Activated T-helper 17 cell treated with anti-CD3 and anti-CD28 coated beads, Interleukin-2, amount 50 U/mL, for 72 hours (primary cell): ENCODE measurements around the gene SGPP2. TPM values are rescaled to one million over a fixed set of nuclear protein-coding genes. Genes with fewer than 3 reads are reported as not detected.

ENCODE experiments used
- ATAC-seq: fragments of 150-1000 bp; cut with Tn5 transposase; replicated peaks from 2 replicates; pipeline ENCODE4 v1.10.0; 2021; ENCODE audit warnings: mild to moderate bottlenecking, moderate library complexity
- H3K27ac Mint-ChIP-seq: one replicate; pipeline ENCODE4 v1.8.0; 2022; ENCODE audit warnings: mixed read lengths
- H3K27me3 Mint-ChIP-seq: one replicate; pipeline ENCODE4 v1.8.0; 2022; ENCODE audit warnings: mixed read lengths
- H3K36me3 Mint-ChIP-seq: one replicate; pipeline ENCODE4 v1.8.0; 2022; ENCODE audit warnings: low read depth, mild to moderate bottlenecking, mixed read lengths
- H3K4me1 Mint-ChIP-seq: one replicate; pipeline ENCODE4 v1.8.0; 2022; ENCODE audit warnings: mixed read lengths
- H3K4me3 Mint-ChIP-seq: one replicate; pipeline ENCODE4 v1.8.0; 2022; ENCODE audit warnings: mild to moderate bottlenecking, mixed read lengths
- H3K9me3 Mint-ChIP-seq: one replicate; pipeline ENCODE4 v1.8.0; 2022; ENCODE audit warnings: mixed read lengths
- total RNA-seq, 2 donors: library from RNA; stranded (reverse); gene quantifications; one replicate each; pipeline ENCODE4 v1.2.3, GENCODE V29; 2022

Gene SGPP2
- total RNA-seq, 2 donors from 2014 or later = 3.0 to 17.0 TPM

DNA sequence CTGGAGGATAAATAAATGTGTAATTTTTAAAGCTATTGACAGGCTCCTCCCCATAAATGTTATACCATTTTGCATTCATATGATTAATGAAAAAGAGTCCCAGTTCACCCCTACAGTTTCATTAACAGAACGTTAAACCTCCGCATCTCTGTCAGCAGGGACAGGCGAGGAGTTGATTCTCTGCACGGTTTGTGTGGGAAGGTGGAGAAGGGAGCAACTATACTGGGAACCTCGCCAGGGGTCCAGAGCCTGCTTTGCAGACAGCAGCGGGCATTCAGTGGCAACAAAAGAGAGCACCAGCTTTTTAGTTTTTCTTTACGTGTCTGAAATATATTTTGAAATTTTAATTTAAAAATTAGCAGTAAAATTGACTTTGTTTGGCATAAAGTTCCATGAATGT lies 130.2 kb downstream of the SGPP2 start:
- Mint-ChIP-seq H3K4me3 (no peak overlapping the region), H3K9me3 (no peaks in the 10 kb centered on the region), H3K4me1 (no peaks in the 10 kb centered on the region), H3K36me3 (peaks cover 7% of the 10 kb centered on the region), H3K27ac (no peak overlapping the region), H3K27me3 (no peaks in the 10 kb centered on the region)
- ATAC-seq = no peak

DNA sequence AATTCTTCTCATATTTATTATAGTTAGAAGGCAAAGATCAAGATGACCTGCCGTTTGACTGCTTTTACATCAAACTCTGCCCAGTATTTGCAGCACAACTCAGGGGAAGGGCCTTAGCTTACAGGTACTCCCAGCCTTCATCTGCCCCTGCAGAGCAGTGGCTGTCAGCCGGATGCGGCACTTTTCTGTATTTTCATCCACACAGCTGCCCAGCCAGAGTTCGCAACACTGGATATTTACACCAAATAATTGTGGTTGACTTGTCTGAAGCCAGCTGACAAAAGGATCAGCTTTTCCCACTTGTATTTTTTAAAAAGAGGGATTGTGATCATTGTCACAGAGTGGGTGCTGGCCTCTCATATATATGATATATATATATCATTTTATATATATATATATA lies 136.8 kb downstream of the SGPP2 start:
- H3K27ac Mint-ChIP-seq = no peak overlapping the region
- no peaks in the 10 kb centered on the region for H3K9me3 Mint-ChIP-seq
- no peak overlapping the region for H3K4me3 Mint-ChIP-seq
- no peaks in the 10 kb centered on the region for H3K27me3 Mint-ChIP-seq
- ATAC-seq = no peak
- no peaks in the 10 kb centered on the region for H3K4me1 Mint-ChIP-seq
- peaks cover 16% of the 10 kb centered on the region for H3K36me3 Mint-ChIP-seq

DNA sequence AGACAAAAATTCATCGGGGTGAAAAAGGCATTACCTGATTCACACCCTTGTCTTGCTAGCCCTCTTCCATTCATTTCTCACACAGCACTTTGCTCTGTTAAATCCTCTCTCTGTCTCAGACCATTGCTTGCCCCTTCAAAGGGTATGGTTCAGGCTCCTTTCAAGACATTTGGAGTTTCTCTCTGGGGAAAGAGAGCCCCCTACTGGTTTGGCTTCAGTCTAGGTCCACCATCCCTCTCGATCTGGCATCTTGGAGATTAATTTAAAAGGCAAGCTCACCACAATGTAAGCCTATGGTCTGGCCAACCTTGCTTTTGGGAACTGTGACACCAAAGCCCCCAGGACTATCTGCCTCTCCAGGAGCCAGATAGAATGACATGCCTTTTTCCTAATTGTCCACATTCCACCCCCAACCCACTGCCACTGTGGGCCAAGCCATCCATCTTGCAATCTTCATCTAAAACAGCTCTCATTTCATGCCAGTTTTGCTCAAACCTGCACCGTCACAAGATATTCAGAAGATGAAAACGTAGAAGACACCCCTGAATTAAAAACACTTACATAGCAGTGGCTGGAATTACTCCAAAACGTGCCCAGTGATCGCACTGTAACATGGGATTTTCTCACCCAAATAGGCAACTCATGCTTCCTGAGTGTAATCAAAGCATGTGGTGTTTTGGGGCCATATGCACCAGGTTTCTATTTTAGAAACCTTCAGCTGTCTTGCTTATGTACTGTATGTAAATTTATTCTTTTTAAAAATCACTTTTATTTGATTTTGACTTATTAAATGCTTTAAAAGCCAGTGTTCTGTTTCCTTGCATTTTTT lies 137.7 kb downstream of the SGPP2 start:
- H3K4me1 Mint-ChIP-seq = no peaks in the 10 kb centered on the region
- H3K36me3 Mint-ChIP-seq = peaks cover 25% of the 10 kb centered on the region
- H3K27ac Mint-ChIP-seq = no peak overlapping the region
- no peak overlapping the region for H3K4me3 Mint-ChIP-seq
- H3K27me3 Mint-ChIP-seq = no peaks in the 10 kb centered on the region
- H3K9me3 Mint-ChIP-seq = no peaks in the 10 kb centered on the region
- peak; percentile 74 for ATAC-seq

- Mint-ChIP-seq H3K27ac (no peak overlapping the region), H3K36me3 (peaks cover 36% of the 10 kb centered on the region), H3K4me3 (no peak overlapping the region), H3K27me3 (no peaks in the 10 kb centered on the region), H3K4me1 (no peaks in the 10 kb centered on the region), H3K9me3 (no peaks in the 10 kb centered on the region)
- ATAC-seq = no peak
Observed at GRCh38 chr2:222563106-222563718, 138.9 kb downstream of the SGPP2 start.

DNA sequence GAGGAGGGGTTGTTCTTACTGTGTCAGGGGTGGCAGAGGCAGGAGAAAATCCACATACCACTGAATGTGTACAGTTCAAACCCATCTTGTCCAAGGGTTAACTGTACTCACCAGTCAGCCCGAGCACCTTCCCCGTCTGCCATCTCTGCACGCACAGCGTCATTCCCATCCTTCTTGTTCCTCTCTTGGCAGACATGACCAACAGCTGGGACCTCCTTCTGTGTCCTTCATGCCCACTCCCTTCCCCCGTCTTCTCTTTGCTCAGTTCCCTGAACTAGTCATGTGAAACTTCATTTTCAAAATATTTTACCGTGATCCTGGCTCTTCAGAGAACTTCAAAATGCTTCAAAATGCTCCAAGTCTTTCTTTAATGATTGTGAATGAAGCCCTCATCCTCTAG lies 139.6 kb downstream of the SGPP2 start:
- no peak for ATAC-seq
- peaks cover 34% of the 10 kb centered on the region for H3K36me3 Mint-ChIP-seq
- H3K4me1 Mint-ChIP-seq = no peaks in the 10 kb centered on the region
- H3K27me3 Mint-ChIP-seq = no peaks in the 10 kb centered on the region
- no peaks in the 10 kb centered on the region for H3K9me3 Mint-ChIP-seq
- no peak overlapping the region for H3K27ac Mint-ChIP-seq
- H3K4me3 Mint-ChIP-seq = no peak overlapping the region

- ATAC-seq = no peak
- H3K4me3 Mint-ChIP-seq = no peak overlapping the region
- H3K27me3 Mint-ChIP-seq = no peaks in the 10 kb centered on the region
- peaks cover 57% of the 10 kb centered on the region for H3K36me3 Mint-ChIP-seq
- no peaks in the 10 kb centered on the region for H3K4me1 Mint-ChIP-seq
- no peaks in the 10 kb centered on the region for H3K9me3 Mint-ChIP-seq
- H3K27ac Mint-ChIP-seq = no peak overlapping the region
Observed at GRCh38 chr2:222566229-222566628, 141.9 kb downstream of the SGPP2 start.

GRCh38 chr2:222568865-222569264 lies 144.5 kb downstream of the SGPP2 start:
- Mint-ChIP-seq H3K36me3 (peaks cover 82% of the 10 kb centered on the region), H3K4me3 (no peak overlapping the region)

GRCh38 chr2:222569826-222570225 lies 145.5 kb downstream of the SGPP2 start:
- no peak overlapping the region for H3K4me3 Mint-ChIP-seq
- H3K9me3 Mint-ChIP-seq = no peaks in the 10 kb centered on the region
- ATAC-seq = no peak
- peaks cover 91% of the 10 kb centered on the region for H3K36me3 Mint-ChIP-seq
- peaks cover 5% of the 10 kb centered on the region for H3K4me1 Mint-ChIP-seq
- H3K27ac Mint-ChIP-seq = no peak overlapping the region
- H3K27me3 Mint-ChIP-seq = no peaks in the 10 kb centered on the region

More at GRCh38 chr2:222568865-222569264, 144.5 kb downstream of the SGPP2 start:
- Mint-ChIP-seq H3K27me3 (no peaks in the 10 kb centered on the region), H3K9me3 (no peaks in the 10 kb centered on the region), H3K4me1 (no peaks in the 10 kb centered on the region), H3K27ac (no peak overlapping the region)
- no peak for ATAC-seq

- H3K36me3 Mint-ChIP-seq = peaks cover 88% of the 10 kb centered on the region
- peak overlapping the region; percentile 27 for H3K27ac Mint-ChIP-seq
- H3K9me3 Mint-ChIP-seq = no peaks in the 10 kb centered on the region
- H3K4me1 Mint-ChIP-seq = peaks cover 5% of the 10 kb centered on the region
- H3K4me3 Mint-ChIP-seq = no peak overlapping the region
- H3K27me3 Mint-ChIP-seq = no peaks in the 10 kb centered on the region
- no peak for ATAC-seq
Observed at GRCh38 chr2:222572264-222572721, 147.9 kb downstream of the SGPP2 start.

- H3K36me3 Mint-ChIP-seq = peaks cover 88% of the 10 kb centered on the region
- ATAC-seq = no peak
- peak overlapping the region; percentile 27 for H3K27ac Mint-ChIP-seq
- no peaks in the 10 kb centered on the region for H3K27me3 Mint-ChIP-seq
- no peak overlapping the region for H3K4me3 Mint-ChIP-seq
- H3K9me3 Mint-ChIP-seq = no peaks in the 10 kb centered on the region
- H3K4me1 Mint-ChIP-seq = peaks cover 5% of the 10 kb centered on the region
Observed at GRCh38 chr2:222572751-222573174, 148.4 kb downstream of the SGPP2 start.

GRCh38 chr2:222575618-222576017 lies 151.3 kb downstream of the SGPP2 start:
- ATAC-seq = no peak
- peaks cover 5% of the 10 kb centered on the region for H3K4me1 Mint-ChIP-seq
- H3K4me3 Mint-ChIP-seq = no peak overlapping the region
- H3K36me3 Mint-ChIP-seq = peaks cover 86% of the 10 kb centered on the region
- no peaks in the 10 kb centered on the region for H3K9me3 Mint-ChIP-seq
- no peak overlapping the region for H3K27ac Mint-ChIP-seq
- no peaks in the 10 kb centered on the region for H3K27me3 Mint-ChIP-seq

- ATAC-seq = no peak
- H3K4me3 Mint-ChIP-seq = no peak overlapping the region
- H3K9me3 Mint-ChIP-seq = no peaks in the 10 kb centered on the region
- H3K27ac Mint-ChIP-seq = no peak overlapping the region
- peaks cover 5% of the 10 kb centered on the region for H3K4me1 Mint-ChIP-seq
- no peaks in the 10 kb centered on the region for H3K27me3 Mint-ChIP-seq
- H3K36me3 Mint-ChIP-seq = peaks cover 84% of the 10 kb centered on the region
Observed at GRCh38 chr2:222576171-222577081, 152.1 kb downstream of the SGPP2 start.

GRCh38 chr2:222577341-222577740 lies 153.0 kb downstream of the SGPP2 start:
- Mint-ChIP-seq H3K36me3 (peaks cover 83% of the 10 kb centered on the region), H3K27me3 (no peaks in the 10 kb centered on the region), H3K27ac (no peak overlapping the region), H3K4me1 (peaks cover 11% of the 10 kb centered on the region), H3K9me3 (no peaks in the 10 kb centered on the region), H3K4me3 (no peak overlapping the region)
- no peak for ATAC-seq

DNA sequence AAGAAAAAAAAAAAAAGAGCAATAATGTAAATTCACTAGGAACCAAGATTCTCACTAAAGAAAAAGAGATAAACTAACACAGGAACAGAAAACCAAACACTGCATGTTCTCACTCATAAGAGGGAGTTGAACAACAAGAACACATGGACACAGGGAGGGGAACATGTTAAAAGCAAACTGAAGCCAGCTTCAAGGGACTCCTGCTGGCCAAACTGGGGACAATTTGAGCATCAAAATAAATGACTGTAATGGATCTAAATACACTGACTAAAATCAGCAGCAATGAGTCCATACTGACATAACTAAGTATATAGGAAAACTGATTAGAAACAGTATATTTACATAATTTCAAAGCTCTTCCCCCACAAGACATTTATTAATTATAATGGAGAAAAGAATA lies 158.6 kb downstream of the SGPP2 start:
- H3K9me3 Mint-ChIP-seq = no peaks in the 10 kb centered on the region

More for the DNA sequence above, 158.6 kb downstream of the SGPP2 start:
- peaks cover 86% of the 10 kb centered on the region for H3K36me3 Mint-ChIP-seq
- H3K4me3 Mint-ChIP-seq = no peak overlapping the region
- H3K4me1 Mint-ChIP-seq = peaks cover 16% of the 10 kb centered on the region
- H3K27me3 Mint-ChIP-seq = no peaks in the 10 kb centered on the region
- no peak for ATAC-seq
- H3K27ac Mint-ChIP-seq = no peak overlapping the region
